Fibroblast of the aortic adventitia (primary cell): ENCODE measurements around the gene RLN3. TPM values are rescaled to one million over a fixed set of nuclear protein-coding genes. Genes with fewer than 3 reads are reported as not detected.

ENCODE experiments used
- DNase-seq: peaks from one replicate; pipeline ENCODE4 v3.0.0-alpha.2; 2010; ENCODE audit warnings: low read depth
- H3K4me3 ChIP-seq: 2 replicates; pipeline ENCODE4 v1.5.1; 2011; ENCODE audit warnings: low read depth, mild to moderate bottlenecking, control low read depth, low read length, moderate library complexity
- CTCF ChIP-seq: IDR thresholded peaks from 2 replicates; pipeline ENCODE4 v1.5.1; 2011; ENCODE audit warnings: mild to moderate bottlenecking, low read length, control low read depth, inconsistent platforms; ENCODE audit not compliant: insufficient read depth
- total RNA-seq: library from RNA; depleted of rRNA; stranded (reverse); fragments of >200 nt; gene quantifications from 2 replicates; pipeline ENCODE4 v1.2.3, GENCODE V29; 2012; ENCODE audit warnings: low replicate concordance

The RLN3 gene
- total RNA-seq, 1 donor: not detected

- no peak overlapping the region for H3K4me3 ChIP-seq
Measured at GRCh38 chr19:13985771-13986347, 42.1 kb upstream of the RLN3 start.

GRCh38 chr19:13986348-13986904, 41.5 kb upstream of the RLN3 start:
- no peak for TF ChIP-seq CTCF
- H3K4me3 ChIP-seq: no peak overlapping the region
- peak; percentile 31 for DNase-seq

More at GRCh38 chr19:13985771-13986347, 42.1 kb upstream of the RLN3 start:
- no peak for TF ChIP-seq CTCF
- no peak for DNase-seq

- DNase-seq: no peak
- no peak overlapping the region for H3K4me3 ChIP-seq
- TF ChIP-seq CTCF: no peak
Measured at GRCh38 chr19:13987101-13987890, 40.7 kb upstream of the RLN3 start.

GRCh38 chr19:13989487-13989886, 38.5 kb upstream of the RLN3 start:
- no peak for DNase-seq
- H3K4me3 ChIP-seq: no peak overlapping the region
- no peak for TF ChIP-seq CTCF

GRCh38 chr19:13990085-13990484, 37.9 kb upstream of the RLN3 start:
- no peak for TF ChIP-seq CTCF
- no peak overlapping the region for H3K4me3 ChIP-seq
- no peak for DNase-seq

GRCh38 chr19:13992025-13992424, 35.9 kb upstream of the RLN3 start:
- no peak overlapping the region for H3K4me3 ChIP-seq
- TF ChIP-seq CTCF: no peak
- DNase-seq: no peak
